ENCODE data around the gene PLEKHM1.
A peak's percentile ranks its signal among the peaks of the same experiment; 100 is the strongest.
"Not testable (repeated sequence)": the region's sequence is repeated elsewhere in the genome, so short reads cannot be mapped to it uniquely, and the experiment has no call there.

PLEKHM1 gene

DNA sequence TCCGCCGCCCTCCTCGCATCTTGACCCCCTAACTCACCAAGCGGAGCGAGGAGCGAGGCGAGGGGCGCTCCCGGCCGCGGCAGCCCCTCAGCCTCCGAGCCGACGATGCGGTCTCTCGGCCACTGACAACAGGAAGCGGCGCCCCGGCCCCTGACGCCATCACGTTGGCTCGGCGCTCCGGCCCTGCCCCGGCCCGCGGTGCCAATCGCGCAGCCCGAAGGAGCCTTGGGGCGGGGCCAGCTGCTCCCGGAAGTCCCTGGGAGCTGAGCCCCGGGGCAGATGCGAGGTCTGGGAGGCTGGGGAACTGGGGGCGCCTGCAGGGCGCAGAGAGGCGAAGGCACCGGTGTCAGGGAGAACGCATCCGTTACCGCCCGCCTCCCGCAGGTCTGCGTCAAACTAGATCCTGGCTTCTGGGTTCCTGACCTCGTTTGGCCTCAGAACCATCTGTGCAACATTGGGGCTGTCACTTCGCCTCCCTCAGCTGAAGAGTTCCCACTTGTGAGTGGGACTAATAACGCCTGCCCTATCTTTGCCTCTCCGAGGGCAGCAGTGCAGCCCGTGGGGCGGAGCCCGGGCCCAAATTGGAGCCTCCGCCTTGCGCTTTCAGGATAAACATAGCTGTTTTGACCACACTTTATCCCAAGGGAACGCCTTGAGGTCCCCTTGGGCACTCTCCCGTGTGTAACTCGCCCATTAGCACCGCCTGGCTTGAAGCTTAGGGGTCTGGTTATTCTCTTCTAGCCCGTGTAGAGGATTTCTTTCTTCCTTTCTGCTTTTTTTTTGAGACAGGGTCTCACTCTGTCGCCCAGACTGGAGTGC, at the start of gene PLEKHM1:
TSS of gene PLEKHM1 (minus strand) at position 107 of the 819 bp plus-strand sequence. CDS start 8,237 bp downstream, outside the sequence.
- DNase-seq = peak; percentile 84

- DNase-seq = not testable (repeated sequence)
These were observed 47.6 kb upstream of the PLEKHM1 start for GRCh38 chr17:45538168-45538567.

- not testable (repeated sequence) for DNase-seq
These were observed 15.6 kb upstream of the PLEKHM1 start for GRCh38 chr17:45506072-45506471.

DNA sequence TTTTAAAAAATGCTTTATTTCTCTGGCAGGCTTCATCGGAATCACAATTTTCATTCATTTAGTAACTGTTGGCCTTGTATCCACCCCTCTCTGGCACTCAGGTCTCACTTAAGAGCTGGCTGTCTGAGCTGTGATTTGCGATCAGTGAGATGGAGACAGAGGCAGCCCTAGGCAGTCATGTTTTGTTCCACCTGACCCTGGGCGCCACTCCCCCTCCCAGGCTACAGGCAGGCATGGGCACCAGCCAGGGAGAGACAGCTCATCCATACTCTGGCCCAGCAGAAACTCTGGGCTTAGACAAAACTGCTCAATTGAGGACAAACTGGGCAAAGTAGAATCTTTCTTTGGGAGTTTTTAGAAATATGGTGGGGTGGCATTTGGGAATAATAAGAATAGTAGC, 14.7 kb upstream of the PLEKHM1 start:
- not testable (repeated sequence) for DNase-seq

- DNase-seq = not testable (repeated sequence)
These were observed 10.7 kb upstream of the PLEKHM1 start for GRCh38 chr17:45501092-45501707.

DNA sequence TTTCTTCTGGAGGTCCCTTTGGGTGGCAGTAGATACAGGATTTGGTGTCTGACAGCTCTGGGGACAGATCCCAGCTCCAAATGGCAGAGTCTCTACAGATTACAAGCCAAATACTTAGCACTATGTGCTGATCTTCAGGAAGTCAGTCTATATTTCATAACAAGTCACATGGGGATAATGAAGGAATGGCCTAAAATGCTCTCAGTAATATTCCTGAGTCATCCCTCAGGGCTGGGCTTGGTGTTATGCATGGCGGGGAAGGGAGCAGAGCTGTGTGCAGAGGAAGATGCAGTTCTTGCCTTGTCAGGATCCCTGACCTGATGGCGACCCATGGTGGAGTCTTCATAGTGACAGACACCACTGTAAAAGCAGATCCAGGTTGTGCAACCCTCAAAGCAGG, 10.0 kb upstream of the PLEKHM1 start:
- DNase-seq = not testable (repeated sequence)

DNA sequence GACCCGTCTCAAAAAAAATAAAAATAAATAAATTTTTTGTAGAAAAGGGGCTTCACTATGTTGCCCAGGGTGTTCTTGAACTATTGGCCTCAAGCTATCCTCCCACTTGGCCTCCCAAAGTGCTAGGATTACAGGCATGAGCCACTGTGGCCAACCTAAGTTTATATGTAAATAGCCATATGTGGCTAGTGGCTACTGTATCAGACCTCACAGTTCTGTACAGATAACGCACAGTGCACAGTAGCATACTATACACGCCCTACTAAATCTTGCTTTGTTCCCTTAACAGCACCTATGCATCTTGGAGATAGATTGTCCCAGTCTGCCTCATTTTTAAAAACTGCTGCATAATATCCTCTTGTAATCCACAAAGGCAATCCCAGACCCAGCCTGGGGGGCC, 8.7 kb upstream of the PLEKHM1 start:
- not testable (repeated sequence) for DNase-seq

GRCh38 chr17:45498377-45498776, 7.9 kb upstream of the PLEKHM1 start:
- DNase-seq = not testable (repeated sequence)

- not testable (repeated sequence) for DNase-seq
These were observed 6.9 kb upstream of the PLEKHM1 start for GRCh38 chr17:45497449-45497848.

DNA sequence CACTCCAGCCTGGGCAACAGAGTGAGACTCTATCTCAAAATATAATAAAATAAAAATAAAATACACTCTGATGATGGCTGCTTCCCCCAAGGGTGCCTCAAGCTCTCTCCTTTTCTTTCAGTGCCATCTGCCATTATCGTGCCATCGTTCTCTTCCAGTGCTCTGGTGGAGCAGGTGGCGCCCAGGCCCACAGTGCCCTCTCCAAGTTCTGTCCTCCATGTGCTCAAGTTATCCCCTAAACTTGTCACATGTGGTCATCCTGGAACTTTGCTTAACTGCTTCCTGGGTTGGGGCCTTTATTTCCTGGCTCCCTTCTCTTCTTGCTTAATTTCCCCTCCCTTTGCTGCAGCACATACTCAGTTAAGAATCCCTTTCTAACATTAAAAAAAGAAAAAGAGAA, 6.0 kb upstream of the PLEKHM1 start:
- DNase-seq = not testable (repeated sequence)

DNA sequence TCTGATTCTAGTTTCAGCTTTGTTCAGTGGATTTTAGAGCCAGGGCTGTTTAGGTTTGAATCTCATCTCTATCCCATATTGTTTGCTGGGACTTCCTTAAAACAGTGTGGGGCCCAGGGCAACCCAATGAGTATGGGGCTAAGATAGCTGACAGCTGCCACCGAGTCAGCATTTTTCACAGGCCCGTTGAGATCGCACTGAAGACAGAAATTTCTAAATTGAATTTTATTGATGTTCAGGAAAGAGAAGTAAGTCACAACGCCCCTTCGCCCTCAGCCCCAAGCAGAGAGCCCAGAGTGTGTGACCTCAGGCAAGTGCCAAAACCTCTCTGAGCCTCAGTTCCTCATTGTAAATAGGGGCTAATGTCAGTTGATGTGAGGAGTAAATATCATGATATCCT, 4.0 kb upstream of the PLEKHM1 start:
- not testable (repeated sequence) for DNase-seq

- DNase-seq = not testable (repeated sequence)
These were observed 1.6 kb upstream of the PLEKHM1 start for GRCh38 chr17:45492156-45492555.

DNA sequence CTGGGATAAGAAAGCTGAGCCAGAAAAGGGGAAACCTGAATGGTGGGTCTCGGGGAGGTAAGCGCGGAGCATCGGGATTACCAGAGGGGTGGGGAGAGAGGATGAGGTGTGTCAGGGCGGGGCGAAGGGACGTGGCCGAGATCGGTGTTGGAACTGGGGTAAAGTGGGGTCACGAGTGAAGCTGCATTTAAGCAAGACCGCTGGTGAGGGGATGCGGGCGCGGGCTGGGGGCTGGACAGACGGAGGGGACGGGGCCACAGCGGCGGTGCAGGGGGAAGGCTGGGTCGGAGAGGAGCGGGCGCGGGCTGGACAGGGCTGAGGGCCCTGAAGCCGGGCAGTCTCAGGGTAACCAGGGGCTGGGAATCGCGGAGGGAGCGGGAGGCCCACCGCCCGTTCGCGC, 323 bp downstream of the PLEKHM1 start:
- DNase-seq = not testable (repeated sequence)

DNA sequence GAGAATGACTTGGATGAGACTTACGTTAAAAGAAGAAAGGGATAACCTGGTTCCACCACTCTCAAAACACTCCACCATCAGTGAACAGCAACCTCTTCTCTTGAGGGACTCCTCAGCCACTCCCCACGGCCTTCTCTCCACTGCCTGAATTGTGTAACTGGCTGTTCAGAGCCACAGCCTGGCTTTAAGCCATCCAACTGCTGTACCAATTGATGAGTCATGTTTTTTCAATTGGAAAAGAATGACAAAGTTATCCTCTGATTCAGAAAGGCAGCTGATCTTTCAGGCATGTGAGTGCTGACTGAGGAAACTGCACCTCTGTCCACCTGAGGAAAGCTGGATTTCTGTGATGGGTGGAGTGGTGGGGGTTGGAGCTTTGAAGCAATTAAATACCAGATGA, 2.8 kb downstream of the PLEKHM1 start:
- DNase-seq = not testable (repeated sequence)

- DNase-seq = not testable (repeated sequence)
These were observed 6.8 kb downstream of the PLEKHM1 start for GRCh38 chr17:45483591-45484216.

GRCh38 chr17:45483177-45483576, 7.3 kb downstream of the PLEKHM1 start:
- not testable (repeated sequence) for DNase-seq

- not testable (repeated sequence) for DNase-seq
These were observed 8.2 kb downstream of the PLEKHM1 start for GRCh38 chr17:45482317-45482716.

DNA sequence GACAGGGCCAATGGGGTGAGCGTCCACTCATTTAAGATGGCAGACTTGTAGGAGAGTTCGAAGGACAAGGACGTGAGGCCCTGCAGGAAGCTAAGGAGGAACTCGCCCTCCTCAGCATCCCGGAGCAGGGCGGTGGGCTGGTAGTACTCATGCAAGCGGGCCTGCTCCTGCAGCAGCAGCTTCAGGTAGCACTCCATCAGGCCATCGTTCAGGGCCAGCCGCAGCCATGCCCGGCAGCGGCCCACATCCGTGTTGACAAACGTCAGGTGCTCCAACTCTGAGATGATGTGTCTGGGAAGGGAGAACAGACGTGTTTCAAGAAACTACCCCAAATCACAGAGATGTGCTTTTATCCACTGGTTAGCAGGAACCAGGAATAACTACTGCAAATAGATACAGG, 15.1 kb downstream of the PLEKHM1 start:
- not testable (repeated sequence) for DNase-seq

- not testable (repeated sequence) for DNase-seq
These were observed 18.3 kb downstream of the PLEKHM1 start for GRCh38 chr17:45472249-45472648.

GRCh38 chr17:45469204-45469563, 21.3 kb downstream of the PLEKHM1 start:
- not testable (repeated sequence) for DNase-seq

DNA sequence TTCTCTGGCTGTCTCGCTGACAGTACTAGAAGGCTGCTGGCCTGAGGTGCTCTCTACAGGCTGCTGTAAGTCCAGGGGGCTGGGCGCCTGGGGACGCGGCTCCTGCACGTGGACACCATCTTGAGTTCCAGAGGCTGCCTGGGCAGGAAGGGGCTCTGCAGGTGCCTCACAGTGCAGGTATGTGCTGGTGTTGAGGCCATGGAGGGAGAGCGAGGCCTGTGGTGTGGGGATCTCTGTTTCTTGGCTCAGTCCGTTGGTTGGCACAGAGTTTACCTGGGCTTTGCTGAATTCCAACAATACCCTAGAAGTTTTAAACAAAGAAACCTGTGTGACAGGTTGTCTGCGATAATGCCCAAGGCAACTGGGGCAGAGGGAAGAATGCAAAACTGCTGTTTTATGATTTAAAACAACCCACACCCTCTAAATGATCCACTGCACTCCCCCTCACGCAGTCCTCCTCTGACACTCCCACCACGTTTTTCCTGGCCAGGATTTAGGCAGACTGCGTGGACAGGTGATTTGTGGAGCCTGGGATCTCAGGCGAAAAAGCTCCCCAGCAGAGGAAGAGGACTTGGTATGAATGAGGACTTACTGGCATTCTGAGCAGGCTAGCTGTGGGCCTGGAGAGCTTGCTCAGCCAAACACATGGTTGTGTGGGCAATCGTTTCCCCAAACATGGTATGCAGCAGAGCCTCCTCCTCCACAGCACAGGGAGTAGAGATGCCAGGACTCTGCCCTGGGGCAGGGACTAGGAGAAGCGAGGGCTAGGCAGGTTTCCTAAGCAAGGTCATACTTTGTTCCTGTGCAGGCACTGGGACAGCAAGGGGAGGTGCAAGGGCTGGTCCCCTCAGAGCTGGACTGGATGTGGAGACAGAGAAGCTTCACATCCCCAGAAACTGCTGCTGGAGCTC, 22.0 kb downstream of the PLEKHM1 start:
- DNase-seq = not testable (repeated sequence)

DNA sequence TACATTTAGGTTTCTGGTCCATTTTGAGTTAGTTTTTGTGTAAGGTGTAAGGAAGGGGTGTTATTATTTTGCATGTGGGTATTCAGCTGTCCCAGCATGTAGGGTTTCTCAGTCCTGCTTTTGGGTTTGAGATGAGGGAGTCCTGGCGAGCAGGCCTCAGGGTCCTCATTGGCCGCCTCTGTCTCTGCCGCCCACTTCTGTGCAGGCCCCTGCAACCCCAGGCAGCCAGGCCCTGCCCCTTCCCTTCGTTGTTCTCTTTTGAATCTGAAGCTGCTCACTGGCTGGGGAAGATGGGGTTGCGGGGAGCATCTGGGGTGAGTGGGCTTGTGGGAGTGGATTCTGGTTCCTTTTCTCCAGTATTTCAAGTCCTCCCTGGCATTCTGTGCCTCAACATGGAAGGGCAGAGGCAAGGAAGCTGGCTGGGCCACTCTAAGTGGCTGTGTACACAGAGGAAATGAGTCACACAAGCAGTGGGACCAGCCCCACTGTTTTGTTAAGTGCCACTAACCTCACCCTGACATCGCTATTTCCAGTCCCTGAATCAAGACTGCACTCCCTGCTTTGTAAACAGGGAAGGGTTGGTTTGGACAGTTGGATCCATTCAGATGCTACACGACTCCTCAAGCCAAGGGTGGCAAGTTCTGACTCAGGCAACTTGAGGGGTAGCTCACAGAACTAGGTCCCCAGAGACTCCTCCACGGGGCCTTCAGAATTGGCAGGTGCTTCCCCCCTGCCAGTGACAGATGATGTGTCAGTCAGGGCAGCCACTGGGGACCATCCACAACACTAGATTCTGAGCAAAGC, 28.8 kb downstream of the PLEKHM1 start:
- DNase-seq = peak; percentile 28

Data from stimulated activated CD4-positive, alpha-beta T cell treated with anti-CD3 and anti-CD28 coated beads, Interleukin-4, amount 100 ng/mL, for 24 hours (primary cell).